ENCODE measurements around the gene MYL3.

GRCh38 chr3:46838301-46838700 lies 24.9 kb downstream of the MYL3 start:
- TF ChIP-seq CTCF (conservative IDR thresholded peaks at IDR 0.05) (no peak), ZFX (IDR thresholded peaks at IDR 0.05) (no peak)
